ENCODE measurements around the gene P2RX3. TPM values are rescaled to one million over a fixed set of nuclear protein-coding genes. Genes with fewer than 3 reads are reported as not detected.

P2RX3 gene
- total RNA-seq, 1 experiment from 2014 or later = not detected

- no peak for DNase-seq (ENCODE audit: low spot score)
Measured at GRCh38 chr11:57421066-57421465, 82.9 kb downstream of the P2RX3 start.

GRCh38 chr11:57421805-57422204 lies 83.7 kb downstream of the P2RX3 start:
- DNase-seq (ENCODE audit: low spot score) = no peak

Other genes starting within 250 kb of the P2RX3 start
- gene LRRC55, start 156.4 kb upstream of the P2RX3 start, total RNA-seq (2014; rRNA removed; shearing (Covaris generic)) = not detected in 2 replicates
- not detected in 2 replicates for gene APLNR, start 101.1 kb upstream of the P2RX3 start, total RNA-seq (2014; rRNA removed; shearing (Covaris generic))
- gene TNKS1BP1, start 13.4 kb upstream of the P2RX3 start, total RNA-seq (2014; rRNA removed; shearing (Covaris generic)) = 113 and 129 TPM in 2 replicates
- 181 and 210 TPM in 2 replicates for gene SSRP1, start 2.5 kb upstream of the P2RX3 start, total RNA-seq (2014; rRNA removed; shearing (Covaris generic))
- not detected in 2 replicates for gene PRG3, start 42.8 kb downstream of the P2RX3 start, total RNA-seq (2014; rRNA removed; shearing (Covaris generic))
- gene PRG2, start 52.3 kb downstream of the P2RX3 start, total RNA-seq (2014; rRNA removed; shearing (Covaris generic)) = not detected in 2 replicates
- not detected in 2 replicates for gene SLC43A3, start 88.8 kb downstream of the P2RX3 start, total RNA-seq (2014; rRNA removed; shearing (Covaris generic))
- gene RTN4RL2, start 122.2 kb downstream of the P2RX3 start, total RNA-seq (2014; rRNA removed; shearing (Covaris generic)) = 0.79 and 1.1 TPM in 2 replicates
- 47.7 and 60.8 TPM in 2 replicates for gene SLC43A1, start 177.3 kb downstream of the P2RX3 start, total RNA-seq (2014; rRNA removed; shearing (Covaris generic))
- 133 and 143 TPM in 2 replicates for gene TIMM10, start 192.4 kb downstream of the P2RX3 start, total RNA-seq (2014; rRNA removed; shearing (Covaris generic))
- not detected in 2 replicates for gene SMTNL1, start 199.2 kb downstream of the P2RX3 start, total RNA-seq (2014; rRNA removed; shearing (Covaris generic))
- gene UBE2L6, start 229.3 kb downstream of the P2RX3 start, total RNA-seq (2014; rRNA removed; shearing (Covaris generic)) = 1.3 and 3.5 TPM in 2 replicates

Measured in HT-29 (cell line).